ENCODE data around the gene ZNF740. TPM values are rescaled to one million over a fixed set of nuclear protein-coding genes. Genes with fewer than 3 reads are reported as not detected.

ZNF740 gene
- polyA plus RNA-seq, 1 donor = 27.9 TPM

DNA sequence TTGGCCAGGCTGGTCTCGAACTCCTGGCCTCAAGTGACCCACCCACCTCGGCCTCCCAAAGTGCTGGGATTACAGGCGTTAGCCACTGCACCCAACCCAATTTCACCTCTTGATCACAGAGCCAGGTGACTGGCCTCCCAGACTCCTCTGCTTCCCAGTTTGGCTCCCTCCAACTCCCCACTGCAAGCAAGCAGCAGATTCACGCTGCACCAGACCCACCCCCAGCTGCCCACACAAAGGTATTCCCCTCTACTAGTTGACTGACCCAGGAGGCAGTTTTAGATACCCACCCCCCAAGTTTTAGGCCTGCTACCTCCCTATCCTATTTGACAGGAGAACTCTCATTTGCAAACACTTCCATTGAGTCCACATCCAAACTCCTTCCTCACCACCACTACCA lies 46.3 kb downstream of the ZNF740 start:
- no peak for DNase-seq (ENCODE audit: low read depth)

DNA sequence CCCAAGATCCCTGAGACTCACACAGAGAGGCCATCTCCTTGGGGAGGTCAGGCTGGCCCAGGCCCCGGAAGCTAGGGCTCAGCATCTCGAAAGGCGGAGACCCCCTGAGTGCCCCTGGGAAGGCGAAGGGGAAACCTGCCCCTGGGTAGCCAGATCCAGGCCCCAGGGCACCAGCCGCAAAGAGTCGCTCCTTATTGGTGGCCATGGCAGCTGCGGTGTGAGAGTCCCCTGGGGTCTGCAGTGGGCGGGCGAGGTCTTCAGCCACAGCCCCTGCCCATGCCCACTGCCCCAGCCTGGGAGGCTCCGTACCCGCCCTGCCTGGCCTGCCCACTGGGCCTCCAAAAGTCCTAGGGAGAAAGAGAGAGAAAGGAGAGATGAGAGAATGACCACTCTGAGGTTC lies 46.8 kb downstream of the ZNF740 start:
- no peak for DNase-seq (ENCODE audit: low read depth)

DNA sequence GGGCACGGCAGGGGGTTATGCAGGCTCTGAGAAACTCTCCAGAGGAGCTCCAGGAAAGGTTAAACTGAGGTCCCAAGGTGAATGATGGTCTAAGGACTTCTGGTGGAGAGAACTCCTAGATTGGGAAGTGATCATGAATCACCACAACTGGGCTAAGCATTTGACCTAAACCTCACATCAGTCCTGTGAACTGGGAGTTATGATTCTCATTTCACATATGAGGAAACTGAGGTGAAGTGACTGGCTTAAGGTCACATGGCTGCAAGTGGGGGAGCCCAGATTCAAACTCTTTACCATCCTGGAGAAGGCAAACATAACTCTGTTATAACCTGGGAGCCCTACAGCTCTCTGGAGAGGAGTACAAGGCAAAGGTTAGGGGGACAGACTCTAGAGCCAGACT lies 47.3 kb downstream of the ZNF740 start:
- DNase-seq (ENCODE audit: low read depth) = no peak

DNA sequence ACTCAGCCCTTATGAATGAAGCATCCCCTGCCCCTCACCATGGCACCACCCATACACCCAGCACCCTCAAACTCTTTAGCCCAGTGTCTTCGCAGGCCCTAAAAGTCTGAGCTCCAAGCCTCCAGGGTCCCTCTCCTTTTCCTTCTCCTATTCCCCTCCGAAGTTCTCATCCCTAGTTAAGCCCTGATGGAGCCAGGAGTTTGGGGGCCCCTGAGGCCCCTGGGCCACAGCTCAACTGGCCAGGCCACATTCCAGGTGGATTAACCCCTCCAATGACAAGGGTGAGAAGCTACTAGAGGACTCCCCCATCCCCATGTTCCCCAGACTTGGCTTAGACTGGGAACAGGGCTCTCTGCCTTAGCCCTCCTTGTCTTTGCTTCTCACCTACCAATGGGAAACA lies 48.9 kb downstream of the ZNF740 start:
- DNase-seq (ENCODE audit: low read depth) = no peak

DNA sequence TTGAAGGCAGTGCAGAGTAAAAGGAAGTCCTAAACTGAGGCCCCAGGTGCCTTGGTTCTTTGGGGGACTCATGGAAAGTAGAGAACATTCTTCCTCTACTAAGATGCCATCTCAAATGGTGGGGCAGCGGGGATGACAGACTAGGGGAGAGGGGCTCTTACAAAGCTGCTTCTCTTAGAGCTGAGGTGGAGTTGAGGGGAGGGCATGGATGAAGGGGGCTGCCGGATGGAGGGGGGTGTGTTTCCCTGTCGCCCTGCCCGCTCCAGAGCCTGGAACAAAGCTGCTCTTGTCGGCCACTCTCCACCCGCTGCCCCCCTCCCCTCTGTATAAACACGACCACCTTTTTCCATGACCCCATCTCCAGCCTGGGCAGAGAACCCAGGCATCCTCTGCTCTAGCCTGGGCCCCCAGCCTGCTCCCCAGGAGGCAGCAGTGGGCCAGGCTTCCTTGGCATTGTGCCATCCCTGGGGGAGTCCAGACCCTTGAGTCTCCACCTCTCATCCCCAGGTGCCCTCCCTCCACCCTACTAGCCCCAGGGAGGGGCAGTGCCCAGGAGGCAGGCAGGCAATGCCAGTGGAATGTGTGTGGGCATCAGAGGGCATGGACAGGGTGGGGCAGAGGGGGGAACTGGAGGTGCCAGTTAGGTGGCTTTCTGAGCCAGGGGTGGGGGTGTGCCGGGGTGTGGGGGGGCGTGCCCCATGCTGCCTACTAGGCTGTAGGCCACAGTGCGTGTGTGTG lies 49.8 kb downstream of the ZNF740 start:
- DNase-seq (ENCODE audit: low read depth) = no peak

DNA sequence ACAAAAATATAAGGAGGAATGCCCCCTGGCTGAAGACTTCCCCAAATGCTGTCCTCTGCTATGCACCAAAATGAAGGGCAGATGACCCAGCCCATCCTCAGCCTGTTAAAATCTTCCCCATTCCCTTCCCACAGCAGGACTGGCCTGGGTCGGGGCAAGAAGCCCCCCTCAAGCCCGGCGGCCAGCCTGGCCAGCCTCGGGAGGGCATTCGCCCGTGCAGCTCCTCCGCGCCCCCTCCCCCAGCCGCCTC lies 51.1 kb downstream of the ZNF740 start:
- no peak for DNase-seq (ENCODE audit: low read depth)

DNA sequence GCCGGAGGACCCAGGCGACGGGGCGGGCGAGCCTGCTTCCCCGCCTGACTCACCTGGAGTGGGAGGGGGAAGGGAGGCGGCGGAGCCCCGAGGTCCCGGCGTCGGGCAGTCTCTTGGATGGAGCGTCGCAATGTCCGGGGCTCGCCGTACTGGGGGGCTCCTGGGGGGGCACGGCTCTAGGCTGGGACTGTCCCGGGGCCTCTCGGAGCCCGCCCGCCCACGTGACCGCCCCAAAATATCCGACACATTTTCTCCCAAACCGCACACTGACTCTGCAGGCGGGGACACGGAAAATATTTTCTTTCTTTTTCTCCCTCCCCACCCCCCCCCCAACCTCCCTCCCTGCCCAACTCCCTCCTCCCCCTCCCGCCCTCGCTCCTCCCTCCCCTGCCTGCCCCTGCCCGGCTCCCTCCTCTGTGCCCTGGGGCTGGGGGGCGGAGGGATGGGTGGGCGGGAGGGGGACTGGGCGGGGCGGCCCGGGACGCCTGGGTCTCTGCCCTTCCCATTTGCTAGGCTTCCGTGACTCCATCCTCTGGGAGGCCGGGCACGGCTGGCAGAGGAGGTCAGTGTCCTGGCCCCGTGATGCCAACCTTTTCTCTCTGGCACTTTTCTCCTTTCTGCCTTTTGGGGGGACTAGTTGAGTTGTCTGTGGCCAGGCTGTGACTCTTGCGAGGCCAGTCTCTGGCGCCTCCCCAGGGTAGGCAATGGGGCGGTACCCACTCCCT lies 51.6 kb downstream of the ZNF740 start, which contains the start of gene RARG:
Gene RARG (minus strand): TSS at position 289 of the 725 bp plus-strand sequence. CDS start 4,664 bp downstream, outside the sequence.
- no peak for DNase-seq (ENCODE audit: low read depth)

DNA sequence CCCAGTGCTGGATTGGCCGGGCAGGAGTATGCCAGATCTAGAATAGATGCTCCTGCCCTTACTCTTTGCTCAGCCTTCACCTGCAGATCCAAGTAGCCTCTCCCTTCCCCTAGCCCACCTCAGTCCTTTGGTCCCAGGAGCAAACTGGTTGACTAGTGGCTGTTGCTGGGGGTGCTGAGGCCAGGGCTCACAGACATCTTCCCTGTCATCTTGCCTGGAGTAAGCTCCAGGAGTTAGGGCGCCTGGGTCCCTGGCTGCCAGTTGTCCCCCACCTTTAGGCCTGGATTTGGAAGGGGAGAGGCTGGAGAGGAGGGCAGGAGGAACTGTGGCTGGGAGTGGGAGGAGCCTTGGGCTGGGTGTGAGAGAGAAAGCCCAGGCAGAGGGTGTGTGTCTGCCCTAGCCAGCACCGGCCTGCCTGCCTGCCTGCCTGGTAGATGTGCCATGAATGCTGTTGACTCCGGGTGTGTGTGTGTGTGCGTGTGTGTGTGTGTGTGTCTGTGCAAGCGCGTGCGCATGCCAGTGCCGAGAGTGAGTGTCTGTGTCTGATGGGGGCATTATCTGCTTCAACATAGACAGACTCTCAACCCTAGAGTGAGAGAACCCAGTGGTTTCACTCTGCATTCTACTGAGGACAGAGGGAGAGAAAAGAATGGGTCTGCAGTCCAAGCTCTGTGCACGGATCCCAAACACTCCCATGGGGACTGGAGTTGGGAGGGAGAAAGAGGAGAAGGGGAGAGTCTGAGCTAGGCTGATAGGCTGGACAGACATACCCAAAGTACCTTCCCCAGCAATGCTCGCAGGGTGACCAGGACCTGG lies 52.3 kb downstream of the ZNF740 start:
- no peak for DNase-seq (ENCODE audit: low read depth)

DNA sequence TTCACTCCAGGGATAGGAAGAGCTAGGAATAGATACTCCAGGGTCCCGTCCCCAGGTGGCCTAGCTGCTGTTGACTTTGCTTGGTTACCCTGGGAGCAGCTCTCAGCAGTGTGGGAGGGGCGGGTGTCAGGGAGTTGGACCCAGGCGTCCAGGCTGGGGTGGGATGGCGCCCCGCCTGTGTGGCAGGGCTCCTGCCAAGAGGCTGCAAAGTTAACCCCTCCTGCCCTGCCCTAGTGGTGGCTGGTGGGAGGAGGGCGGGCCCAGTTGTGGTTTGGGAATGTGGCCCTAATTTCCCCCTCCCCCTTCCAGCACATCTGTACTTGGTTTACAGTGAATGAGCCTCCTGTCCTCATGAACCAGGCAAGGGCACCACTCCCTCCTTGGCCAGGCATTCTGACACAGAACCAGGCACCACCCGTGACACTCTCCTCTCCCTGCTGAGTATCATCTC lies 53.2 kb downstream of the ZNF740 start:
- no peak for DNase-seq (ENCODE audit: low read depth)

DNA sequence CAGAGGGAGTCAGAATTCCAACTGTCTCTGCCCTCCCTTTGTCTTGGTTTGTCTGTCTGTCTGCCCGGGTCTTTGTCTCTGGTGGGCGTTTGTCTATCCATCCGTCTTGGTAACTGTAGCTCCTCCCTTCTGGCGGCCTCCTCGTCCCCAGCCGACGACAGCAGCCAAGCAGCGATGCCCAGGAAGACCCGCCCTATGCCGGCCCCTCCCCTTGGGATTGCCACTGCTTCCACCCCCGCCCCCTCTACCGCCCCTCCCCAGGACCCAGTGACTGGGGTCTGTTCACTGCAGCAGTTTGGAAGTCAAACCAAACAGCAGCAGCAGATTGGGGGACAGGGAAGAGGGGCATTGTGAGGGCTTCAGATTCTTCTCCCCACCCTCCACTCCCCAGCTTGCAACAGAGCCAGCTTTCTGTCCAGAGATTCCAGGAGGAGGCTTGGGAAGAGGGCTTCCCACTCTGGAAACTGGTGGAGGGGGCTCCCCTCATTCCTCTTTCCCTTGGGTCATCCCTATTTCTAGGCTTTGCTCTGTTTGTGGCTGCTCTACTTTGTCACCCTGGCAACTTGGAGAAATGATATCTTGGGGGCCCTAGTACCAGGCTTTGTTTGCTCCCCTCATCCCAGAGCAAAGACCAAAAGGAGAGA lies 53.9 kb downstream of the ZNF740 start:
- DNase-seq (ENCODE audit: low read depth) = no peak

DNA sequence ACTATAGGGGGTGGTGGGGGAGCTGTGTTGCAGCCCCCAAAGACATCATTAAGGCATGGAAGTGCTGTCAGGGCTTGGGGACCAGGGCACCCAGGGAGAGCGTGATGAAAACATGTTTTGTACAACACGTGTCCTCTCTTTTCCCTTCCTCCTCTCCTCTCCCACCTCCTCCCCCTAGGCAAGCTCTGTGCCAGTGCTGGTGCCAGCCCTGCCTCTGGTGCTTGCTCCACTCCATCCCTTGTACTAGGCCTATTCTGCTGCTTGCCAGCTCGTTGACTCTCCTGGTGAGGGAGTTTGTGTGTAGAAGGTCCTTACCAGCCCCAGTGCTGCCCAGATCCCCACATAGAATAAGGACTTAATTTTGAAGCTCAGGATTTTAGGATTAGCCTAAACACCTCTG lies 54.6 kb downstream of the ZNF740 start:
- no peak for DNase-seq (ENCODE audit: low read depth)

DNA sequence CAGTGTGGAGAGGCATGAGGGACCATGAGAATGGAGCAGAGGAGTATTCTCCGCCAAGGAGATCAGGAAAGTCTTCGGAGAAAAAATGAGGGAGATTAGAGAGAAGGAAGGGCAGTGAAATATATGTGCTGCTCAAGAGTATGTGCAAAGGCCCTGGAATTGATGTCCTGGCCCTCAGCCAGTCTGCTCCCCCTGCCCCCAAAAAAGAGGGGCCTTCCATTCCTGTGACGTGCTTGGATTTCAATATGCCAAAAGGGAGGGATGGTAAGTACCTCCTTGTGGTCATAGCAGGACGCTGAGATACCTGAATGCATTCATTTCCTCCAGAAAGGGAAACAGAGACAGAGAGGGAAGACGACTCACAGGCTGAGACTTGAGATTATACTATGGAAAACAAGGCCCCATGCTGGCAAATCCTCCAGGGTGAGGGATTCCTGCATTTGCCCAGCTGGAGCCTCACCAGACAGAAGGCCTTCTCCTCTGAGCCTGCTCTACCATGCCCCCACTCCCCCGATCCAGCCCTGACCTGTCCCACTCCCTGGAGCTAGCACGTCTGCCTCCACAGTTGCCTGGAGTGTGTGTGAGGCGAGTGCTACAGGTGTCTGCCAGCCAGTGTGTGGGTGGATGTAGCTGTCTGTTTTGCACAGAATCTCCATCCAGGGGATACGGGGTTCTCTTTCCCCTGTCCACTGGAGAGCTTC lies 55.4 kb downstream of the ZNF740 start:
- no peak for DNase-seq (ENCODE audit: low read depth)

DNA sequence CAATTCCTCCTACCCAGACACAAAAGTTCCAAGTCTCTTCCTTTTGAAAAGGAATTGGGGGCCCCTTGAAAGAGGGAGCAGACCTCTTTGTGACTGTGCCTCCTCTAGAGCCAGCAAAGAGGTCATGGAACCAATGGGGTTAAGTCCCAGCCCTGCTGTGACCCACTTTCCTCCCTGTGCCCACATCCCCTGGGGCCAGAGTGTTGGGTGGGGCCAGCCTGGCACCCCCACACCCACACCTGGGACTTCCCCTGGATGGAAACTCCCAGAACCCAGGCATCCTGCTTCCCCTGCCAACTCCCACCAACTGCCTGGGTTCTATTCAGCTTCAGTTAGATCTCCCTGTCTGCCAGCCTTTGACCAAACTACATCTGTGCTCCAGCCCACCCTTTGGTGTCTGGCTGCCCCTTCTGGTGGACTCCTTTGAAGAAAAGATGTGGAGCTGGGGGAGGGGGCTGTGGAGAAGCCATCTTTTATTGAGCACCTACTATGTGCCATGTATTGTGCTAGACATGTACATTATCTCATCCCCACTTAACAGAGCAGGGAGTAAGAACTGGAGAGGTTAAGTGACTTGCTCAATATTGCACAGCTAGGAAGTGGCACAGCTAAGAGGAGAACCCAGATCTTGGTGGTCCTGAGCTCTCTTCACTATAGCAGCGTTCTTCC lies 56.1 kb downstream of the ZNF740 start:
- no peak for DNase-seq (ENCODE audit: low read depth)

DNA sequence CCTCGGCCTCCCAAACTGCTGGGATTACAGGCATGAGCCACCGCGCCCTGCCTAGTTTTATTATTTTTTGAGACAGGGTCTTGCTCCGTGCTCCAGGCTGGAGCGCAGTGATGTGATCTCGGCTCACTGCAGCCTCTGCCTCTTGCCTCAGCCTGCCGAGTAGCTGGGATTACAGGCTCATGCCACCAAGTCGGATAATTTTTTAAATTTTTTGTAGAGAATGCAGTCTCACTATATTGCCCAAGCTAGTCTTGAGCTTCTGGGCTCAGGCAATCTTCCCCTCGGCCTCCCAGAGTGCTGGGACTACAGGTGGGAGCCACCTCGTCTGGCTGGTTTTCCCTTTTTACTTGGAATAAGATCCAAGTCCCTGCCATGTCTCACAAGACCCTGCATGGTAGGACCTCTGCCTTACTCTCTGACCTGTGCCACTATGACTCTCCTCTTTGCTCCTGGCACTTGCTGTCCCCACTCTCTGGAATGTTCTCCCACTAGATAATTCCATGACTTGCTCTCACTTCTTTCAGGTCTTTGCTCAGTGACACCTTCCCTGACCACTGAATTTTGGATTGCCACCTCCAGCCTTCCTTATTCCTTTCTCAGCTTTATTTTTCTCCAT lies 59.2 kb downstream of the ZNF740 start:
- no peak for DNase-seq (ENCODE audit: low read depth)

DNA sequence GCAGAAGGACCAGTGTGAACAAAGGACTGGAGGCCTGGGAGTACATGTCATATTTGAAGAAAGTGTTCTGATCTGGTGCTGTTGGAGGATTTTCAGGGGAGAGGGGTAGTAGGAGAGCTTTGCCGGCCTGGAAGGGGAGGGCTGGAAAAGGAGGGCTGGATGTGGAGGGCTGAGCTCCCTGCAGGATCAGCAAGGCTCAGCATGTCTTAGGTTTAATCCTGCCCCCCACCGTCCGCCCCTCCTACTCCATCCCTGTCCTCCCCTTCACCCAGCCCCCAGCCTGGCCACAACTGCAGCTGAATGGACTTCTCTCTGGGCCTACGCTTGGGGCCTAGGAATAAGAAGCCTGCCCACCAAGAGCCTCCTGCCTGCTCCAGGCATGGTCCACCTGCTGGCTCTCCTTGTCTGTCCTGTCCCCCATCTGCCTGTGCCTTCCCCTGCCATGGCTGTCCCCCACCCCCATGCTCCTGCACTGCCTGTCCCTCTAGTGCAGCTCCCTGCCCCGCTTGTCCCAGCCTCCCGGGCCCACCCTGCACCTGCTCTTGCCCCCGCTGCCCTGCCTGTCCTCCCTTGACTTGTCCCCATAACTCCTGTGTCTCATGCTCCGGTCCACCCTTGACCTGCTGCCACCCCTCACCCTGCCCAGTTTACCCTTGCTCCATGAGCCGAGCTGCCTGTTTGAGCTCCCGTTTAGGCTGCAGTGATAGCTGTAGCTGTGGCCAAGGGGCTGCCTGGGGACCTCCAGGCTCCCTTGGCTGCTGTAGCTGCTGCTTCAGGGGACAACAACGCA lies 61.3 kb downstream of the ZNF740 start:
- no peak for DNase-seq (ENCODE audit: low read depth)

DNA sequence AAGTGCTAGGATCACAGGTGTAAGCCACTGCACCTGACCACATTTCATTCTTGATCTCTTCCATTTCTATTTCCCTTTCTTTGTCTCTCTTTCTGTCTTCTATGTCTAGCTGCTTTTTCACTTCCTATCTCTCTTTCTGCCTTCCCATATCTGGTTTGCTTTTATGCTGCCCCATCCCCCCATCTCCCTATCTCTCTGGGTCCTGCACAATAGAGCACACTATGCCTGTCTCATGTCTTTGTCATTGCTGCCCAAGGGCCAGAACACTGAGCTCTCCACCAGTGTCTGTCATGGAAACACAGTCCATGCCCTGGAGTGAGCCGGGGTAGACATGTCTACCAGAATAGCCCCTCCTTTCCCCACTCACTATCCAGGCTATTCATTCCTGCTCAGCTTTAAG lies 63.8 kb downstream of the ZNF740 start:
- DNase-seq (ENCODE audit: low read depth) = no peak

All from forelimb muscle (tissue), 1 donor.